ENCODE data around the gene SYS1.

- TF ChIP-seq CTCF (IDR thresholded peaks at IDR 0.05; ENCODE audit: low read length) (no peak), EZH2 (optimal IDR thresholded peaks at IDR 0.05; ENCODE audit: low read depth, low read length) (no peak), EZH2phosphoT487 (IDR thresholded peaks at IDR 0.05; ENCODE audit: low read length) (no peak)
Measured at GRCh38 chr20:45395114-45395415, 32.1 kb downstream of the SYS1 start.

All from MM.1S (cell line).